ENCODE data around the gene ELMOD2.

The ELMOD2 gene

DNA sequence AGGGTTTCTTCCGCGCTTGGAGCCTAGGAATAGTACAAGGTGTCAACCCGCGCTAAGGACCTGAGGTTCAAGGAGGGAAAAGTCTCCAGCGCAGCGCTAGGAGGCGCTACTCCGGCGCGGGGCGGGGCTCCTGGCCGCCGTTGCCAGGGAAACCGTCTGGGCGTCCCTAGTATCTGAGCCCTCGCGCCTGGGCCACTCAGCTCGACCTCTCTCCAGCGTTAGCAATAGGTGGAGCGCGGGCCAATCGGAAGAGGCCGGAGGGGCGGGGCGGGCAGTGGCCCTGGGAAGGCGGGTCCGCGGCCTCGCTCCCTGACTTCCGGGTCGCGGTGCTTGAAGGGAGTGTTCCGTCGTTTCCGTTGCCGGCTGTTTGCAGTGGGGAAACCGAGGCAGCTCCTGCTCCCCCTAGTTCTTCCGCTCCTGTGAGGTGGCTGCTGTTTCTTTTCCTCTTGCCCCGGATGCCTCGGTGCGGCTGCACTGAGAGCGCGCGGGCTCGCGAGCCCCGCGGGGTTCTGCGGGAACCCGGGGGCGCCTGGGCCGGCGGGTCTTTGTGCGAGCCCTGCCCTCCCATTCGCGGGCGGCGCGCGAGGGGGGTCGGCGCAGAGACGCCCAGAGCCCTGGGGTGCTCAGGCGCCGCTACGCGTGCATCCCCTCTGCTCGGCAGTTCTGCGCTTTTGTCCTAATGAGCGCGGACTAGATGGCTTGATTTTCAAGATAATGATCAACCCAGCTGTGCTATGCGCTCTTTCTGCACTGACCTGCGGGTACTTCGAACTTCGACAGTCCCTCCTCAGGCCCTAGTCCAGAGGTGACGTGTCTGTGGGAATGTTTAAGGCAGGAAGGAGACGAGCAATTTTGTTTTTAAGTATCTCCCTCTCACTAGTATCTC is at the start of gene ELMOD2 (continued):
- no peak for TF ChIP-seq TSHZ1 (tag by site-specific recombination; IDR thresholded peaks at IDR 0.05; ENCODE audit: borderline replicate concordance)
- no peak for TF ChIP-seq ZNF416 (tag by site-specific recombination; IDR thresholded peaks at IDR 0.05)
- TF ChIP-seq MZF1 (tag by site-specific recombination; IDR thresholded peaks at IDR 0.05; ENCODE audit: borderline replicate concordance): 0 out of 2 replicates have a peak, but pooled peaks have one; percentile 42
- TF ChIP-seq ZNF157 (tag by site-specific recombination; IDR thresholded peaks at IDR 0.05): no peak
- 0 out of 2 replicates have a peak, but pooled peaks have one; percentile 17 for TF ChIP-seq ZNF10 (tag by site-specific recombination; IDR thresholded peaks at IDR 0.05)
- peak; percentile 48; the same call in 1 of the 2 replicates for TF ChIP-seq ZNF777 (tag by site-specific recombination; IDR thresholded peaks at IDR 0.05; ENCODE audit: borderline replicate concordance)
- 0 out of 2 replicates have a peak, but pooled peaks have one; percentile 25 for TF ChIP-seq ZNF792 (tag by site-specific recombination; IDR thresholded peaks at IDR 0.05)
- peak; percentile 79 for TF ChIP-seq ZBTB17 (tag by site-specific recombination; IDR thresholded peaks at IDR 0.05)
- TF ChIP-seq WT1 (tag by site-specific recombination; IDR thresholded peaks at IDR 0.05): peak; percentile 24; the same call in 1 of the 2 replicates
- TF ChIP-seq ZNF629 (tag by site-specific recombination; IDR thresholded peaks at IDR 0.05): no peak; the same call in 1 of the 2 replicates
- TF ChIP-seq KLF16 (tag by site-specific recombination; IDR thresholded peaks at IDR 0.05): 0 out of 2 replicates have a peak, but pooled peaks have one; percentile 16
- TF ChIP-seq ZNF596 (tag by site-specific recombination; IDR thresholded peaks at IDR 0.05): 0 out of 2 replicates have a peak, but pooled peaks have one; percentile 11
- peak; percentile 76 for TF ChIP-seq KLF9 (tag by site-specific recombination; IDR thresholded peaks at IDR 0.05; ENCODE audit: low read depth)
- TF ChIP-seq ZNF354C (tag by site-specific recombination; IDR thresholded peaks at IDR 0.05; ENCODE audit: borderline replicate concordance, low read depth): no peak
- peak; percentile 98 for TF ChIP-seq ZBTB11 (tag by site-specific recombination; conservative IDR thresholded peaks at IDR 0.05; ENCODE audit: low read depth)
- no peak for TF ChIP-seq ZNF311 (tag by site-specific recombination; IDR thresholded peaks at IDR 0.05; ENCODE audit: borderline replicate concordance)
- TF ChIP-seq, protein P1, sequence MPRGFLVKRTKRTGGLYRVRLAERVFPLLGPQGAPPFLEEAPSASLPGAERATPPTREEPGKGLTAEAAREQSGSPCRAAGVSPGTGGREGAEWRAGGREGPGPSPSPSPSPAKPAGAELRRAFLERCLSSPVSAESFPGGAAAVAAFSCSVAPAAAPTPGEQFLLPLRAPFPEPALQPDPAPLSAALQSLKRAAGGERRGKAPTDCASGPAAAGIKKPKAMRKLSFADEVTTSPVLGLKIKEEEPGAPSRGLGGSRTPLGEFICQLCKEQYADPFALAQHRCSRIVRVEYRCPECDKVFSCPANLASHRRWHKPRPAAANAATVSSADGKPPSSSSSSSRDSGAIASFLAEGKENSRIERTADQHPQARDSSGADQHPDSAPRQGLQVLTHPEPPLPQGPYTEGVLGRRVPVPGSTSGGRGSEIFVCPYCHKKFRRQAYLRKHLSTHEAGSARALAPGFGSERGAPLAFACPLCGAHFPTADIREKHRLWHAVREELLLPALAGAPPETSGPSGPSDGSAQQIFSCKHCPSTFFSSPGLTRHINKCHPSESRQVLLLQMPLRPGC (tag by site-specific recombination; IDR thresholded peaks at IDR 0.05): 0 out of 2 replicates have a peak, but pooled peaks have one; percentile 14
- TF ChIP-seq ZNF211 (tag by site-specific recombination; IDR thresholded peaks at IDR 0.05; ENCODE audit: low read depth): no peak
- TF ChIP-seq ZNF155 (tag by site-specific recombination; IDR thresholded peaks at IDR 0.05): no peak
- TF ChIP-seq, protein P2, sequence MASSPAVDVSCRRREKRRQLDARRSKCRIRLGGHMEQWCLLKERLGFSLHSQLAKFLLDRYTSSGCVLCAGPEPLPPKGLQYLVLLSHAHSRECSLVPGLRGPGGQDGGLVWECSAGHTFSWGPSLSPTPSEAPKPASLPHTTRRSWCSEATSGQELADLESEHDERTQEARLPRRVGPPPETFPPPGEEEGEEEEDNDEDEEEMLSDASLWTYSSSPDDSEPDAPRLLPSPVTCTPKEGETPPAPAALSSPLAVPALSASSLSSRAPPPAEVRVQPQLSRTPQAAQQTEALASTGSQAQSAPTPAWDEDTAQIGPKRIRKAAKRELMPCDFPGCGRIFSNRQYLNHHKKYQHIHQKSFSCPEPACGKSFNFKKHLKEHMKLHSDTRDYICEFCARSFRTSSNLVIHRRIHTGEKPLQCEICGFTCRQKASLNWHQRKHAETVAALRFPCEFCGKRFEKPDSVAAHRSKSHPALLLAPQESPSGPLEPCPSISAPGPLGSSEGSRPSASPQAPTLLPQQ (tag by site-specific recombination; IDR thresholded peaks at IDR 0.05): peak; percentile 26; the same call in 1 of the 2 replicates
- TF ChIP-seq ZFP3 (tag by site-specific recombination; IDR thresholded peaks at IDR 0.05; ENCODE audit: low read depth): no peak
- peak; percentile 90 for TF ChIP-seq ZNF76 (tag by site-specific recombination; IDR thresholded peaks at IDR 0.05; ENCODE audit: borderline replicate concordance, low read depth)
- peak; percentile 30; the same call in 1 of the 2 replicates for TF ChIP-seq SP7 (tag by site-specific recombination; IDR thresholded peaks at IDR 0.05)
- peak; percentile 28; the same call in 1 of the 2 replicates for TF ChIP-seq ZBTB6 (tag by site-specific recombination; IDR thresholded peaks at IDR 0.05)
- peak; percentile 43; the same call in 1 of the 2 replicates for TF ChIP-seq TRIM28 (IDR thresholded peaks at IDR 0.05; ENCODE audit: borderline replicate concordance, low read length)
- TF ChIP-seq ZNF404 (tag by site-specific recombination; IDR thresholded peaks at IDR 0.05): no peak
- no peak for TF ChIP-seq ZNF302 (tag by site-specific recombination; IDR thresholded peaks at IDR 0.05; ENCODE audit: low read depth)

Data from HEK293 (cell line).